Endodermal cell (in vitro differentiated cells): Measurements from ENCODE around the gene TRIM44. TPM values are rescaled to one million over a fixed set of nuclear protein-coding genes. Genes with fewer than 3 reads are reported as not detected.

Experiments
- DNase-seq: peaks from one replicate; pipeline ENCODE4 v3.0.0-alpha.2; 2017
- H3K27ac ChIP-seq: 2 replicates; pipeline ENCODE4 v1.5.1; 2013; ENCODE audit warnings: mild to moderate bottlenecking, low read depth, low read length, moderate library complexity
- H3K27me3 ChIP-seq: 2 replicates; pipeline ENCODE4 v1.6.1; 2013; ENCODE audit warnings: mild to moderate bottlenecking, low read length, moderate library complexity; ENCODE audit not compliant: insufficient read depth, control insufficient read depth, poor library complexity, severe bottlenecking
- H3K36me3 ChIP-seq: 2 replicates; pipeline ENCODE4 v1.7.0; 2013; ENCODE audit warnings: mild to moderate bottlenecking, low read length, moderate library complexity; ENCODE audit not compliant: control insufficient read depth, insufficient read depth
- H3K4me1 ChIP-seq: one replicate; pipeline ENCODE4 v1.7.0; 2013; ENCODE audit warnings: low read length; ENCODE audit not compliant: control insufficient read depth, insufficient read depth
- H3K4me3 ChIP-seq: 2 replicates; pipeline ENCODE4 v1.5.1; 2013; ENCODE audit warnings: mild to moderate bottlenecking, low read length, moderate library complexity
- H3K9ac ChIP-seq: 2 replicates; pipeline ENCODE4 v1.6.1; 2013; ENCODE audit warnings: mild to moderate bottlenecking, low read length, moderate library complexity; ENCODE audit not compliant: poor library complexity, severe bottlenecking; ENCODE audit errors: extremely low read depth
- H3K9me3 ChIP-seq: 2 replicates; pipeline ENCODE4 v1.6.1; 2013; ENCODE audit warnings: mild to moderate bottlenecking, low read length, moderate library complexity; ENCODE audit not compliant: control insufficient read depth
- H3K27ac Mint-ChIP-seq: 2 replicates; pipeline ENCODE4 v1.8.0; 2020; ENCODE audit warnings: mixed read lengths
- H3K27me3 Mint-ChIP-seq: 2 replicates; pipeline ENCODE4 v1.8.0; 2021; ENCODE audit warnings: mild to moderate bottlenecking, mixed read lengths; ENCODE audit not compliant: insufficient read depth
- H3K36me3 Mint-ChIP-seq: 2 replicates; pipeline ENCODE4 v1.8.0; 2020; ENCODE audit warnings: low read depth, mixed read lengths
- H3K4me1 Mint-ChIP-seq: 2 replicates; pipeline ENCODE4 v1.8.0; 2020; ENCODE audit warnings: mixed read lengths
- H3K4me3 Mint-ChIP-seq: 2 replicates; pipeline ENCODE4 v1.8.0; 2020; ENCODE audit warnings: mild to moderate bottlenecking, moderate library complexity, mixed read lengths
- H3K9me3 Mint-ChIP-seq: 2 replicates; pipeline ENCODE4 v1.8.0; 2020; ENCODE audit warnings: mild to moderate bottlenecking, mixed read lengths
- WGBS, 2 experiments: methylation state at CpG; one replicate each; pipeline versions ENCODE4 v1.1.5 to v1.1.7; 2013; ENCODE audit warnings: missing lambda C conversion rate in 2 of 2, mixed read lengths in 1 of 2; ENCODE audit not compliant: insufficient coverage in 1 of 2, insufficient read length in 1 of 2; 5-methylcytosine and 5-hydroxymethylcytosine counted together
- total RNA-seq, 2 donors: library from RNA; stranded (reverse); fragmentation: NEBNext Ultra II Directional in 1 of 2; extraction: Animal tissue kit (Norgen Biotek cat#: 25700) in 1 of 2; gene quantifications; 2 replicates in 1 of 2; 3 replicates in 1 of 2; pipeline ENCODE4 v1.2.1, GENCODE V29; 2021
- TF ChIP-seq, protein P1 (sequence below): fragments of 200-600 bp; sonication (generic); conservative IDR thresholded peaks from 2 replicates; pipeline ENCODE4 v1.5.0; 2021; ENCODE audit warnings: antibody characterized with exemption, mild to moderate bottlenecking

TRIM44 gene
- total RNA-seq, 2 donors from 2014 or later: 48.5 to 63.8 TPM

DNA sequence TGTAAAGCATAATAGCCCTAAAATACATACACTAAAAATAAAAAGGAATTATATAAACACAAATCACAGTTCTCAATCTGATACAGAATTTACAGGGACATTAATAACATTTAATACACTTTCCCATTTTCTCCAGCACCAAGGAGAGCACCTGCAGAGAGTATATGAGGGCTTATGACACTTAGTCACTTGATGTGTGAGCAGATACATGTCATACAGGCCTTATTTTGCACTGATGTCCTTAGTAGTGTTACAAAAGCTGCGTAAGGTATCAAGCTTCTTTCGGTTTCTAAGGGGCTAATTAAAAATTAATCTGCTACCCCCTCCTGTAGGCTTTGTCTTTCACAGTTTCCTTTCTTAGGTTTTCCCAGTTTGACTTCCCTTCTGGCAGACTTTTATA lies 61.3 kb downstream of the TRIM44 start:
- no peak overlapping the region for H3K4me3 Mint-ChIP-seq
- DNase-seq: no peak
- no peak overlapping the region for H3K27ac Mint-ChIP-seq
- peaks cover 3% of the 10 kb centered on the region for H3K4me1 Mint-ChIP-seq
- Histone ChIP-seq H3K36me3 (peaks cover 17% of the 10 kb centered on the region), H3K9me3 (no peaks in the 10 kb centered on the region), H3K27me3 (no peaks in the 10 kb centered on the region), H3K4me1 (no peaks in the 10 kb centered on the region), H3K9ac (no peak overlapping the region), H3K27ac (no peak overlapping the region), H3K4me3 (no peak overlapping the region)
- TF ChIP-seq, protein P1, sequence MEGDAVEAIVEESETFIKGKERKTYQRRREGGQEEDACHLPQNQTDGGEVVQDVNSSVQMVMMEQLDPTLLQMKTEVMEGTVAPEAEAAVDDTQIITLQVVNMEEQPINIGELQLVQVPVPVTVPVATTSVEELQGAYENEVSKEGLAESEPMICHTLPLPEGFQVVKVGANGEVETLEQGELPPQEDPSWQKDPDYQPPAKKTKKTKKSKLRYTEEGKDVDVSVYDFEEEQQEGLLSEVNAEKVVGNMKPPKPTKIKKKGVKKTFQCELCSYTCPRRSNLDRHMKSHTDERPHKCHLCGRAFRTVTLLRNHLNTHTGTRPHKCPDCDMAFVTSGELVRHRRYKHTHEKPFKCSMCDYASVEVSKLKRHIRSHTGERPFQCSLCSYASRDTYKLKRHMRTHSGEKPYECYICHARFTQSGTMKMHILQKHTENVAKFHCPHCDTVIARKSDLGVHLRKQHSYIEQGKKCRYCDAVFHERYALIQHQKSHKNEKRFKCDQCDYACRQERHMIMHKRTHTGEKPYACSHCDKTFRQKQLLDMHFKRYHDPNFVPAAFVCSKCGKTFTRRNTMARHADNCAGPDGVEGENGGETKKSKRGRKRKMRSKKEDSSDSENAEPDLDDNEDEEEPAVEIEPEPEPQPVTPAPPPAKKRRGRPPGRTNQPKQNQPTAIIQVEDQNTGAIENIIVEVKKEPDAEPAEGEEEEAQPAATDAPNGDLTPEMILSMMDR: no peak
- H3K27me3 Mint-ChIP-seq: no peaks in the 10 kb centered on the region
- no peaks in the 10 kb centered on the region for H3K9me3 Mint-ChIP-seq
- peaks cover 26% of the 10 kb centered on the region for H3K36me3 Mint-ChIP-seq
- 91 to 100% methylated on average over 2 of the region's 2 CpGs for WGBS, 2 experiments

DNA sequence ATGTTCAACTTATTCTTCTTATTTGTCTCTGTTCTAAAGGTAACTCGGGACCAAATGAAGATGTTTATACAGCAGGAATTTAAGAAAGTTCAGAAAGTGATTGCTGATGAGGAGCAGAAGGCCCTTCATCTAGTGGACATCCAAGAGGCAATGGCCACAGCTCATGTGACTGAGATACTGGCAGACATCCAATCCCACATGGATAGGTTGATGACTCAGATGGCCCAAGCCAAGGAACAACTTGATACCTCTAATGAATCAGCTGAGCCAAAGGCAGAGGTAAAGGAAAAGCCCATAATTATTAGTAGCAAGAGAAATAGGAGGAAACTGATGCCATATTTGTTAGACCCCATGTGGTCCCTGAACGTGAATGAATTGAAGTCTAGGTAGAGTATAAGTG lies 63.3 kb downstream of the TRIM44 start:
- DNase-seq: no peak
- Mint-ChIP-seq H3K27ac (no peak overlapping the region), H3K9me3 (peaks cover 4% of the 10 kb centered on the region), H3K36me3 (peaks cover 39% of the 10 kb centered on the region), H3K4me3 (no peak overlapping the region), H3K4me1 (peaks cover 3% of the 10 kb centered on the region), H3K27me3 (no peaks in the 10 kb centered on the region)
- TF ChIP-seq, protein P1: no peak
- WGBS, 2 experiments: 93 to 100% methylated on average over 1 to 2 of the region's 2 CpGs
- Histone ChIP-seq H3K27ac (no peak overlapping the region), H3K36me3 (peaks cover 24% of the 10 kb centered on the region), H3K9me3 (peaks cover 5% of the 10 kb centered on the region), H3K4me3 (no peak overlapping the region), H3K27me3 (no peaks in the 10 kb centered on the region), H3K4me1 (no peaks in the 10 kb centered on the region), H3K9ac (no peak overlapping the region)

DNA sequence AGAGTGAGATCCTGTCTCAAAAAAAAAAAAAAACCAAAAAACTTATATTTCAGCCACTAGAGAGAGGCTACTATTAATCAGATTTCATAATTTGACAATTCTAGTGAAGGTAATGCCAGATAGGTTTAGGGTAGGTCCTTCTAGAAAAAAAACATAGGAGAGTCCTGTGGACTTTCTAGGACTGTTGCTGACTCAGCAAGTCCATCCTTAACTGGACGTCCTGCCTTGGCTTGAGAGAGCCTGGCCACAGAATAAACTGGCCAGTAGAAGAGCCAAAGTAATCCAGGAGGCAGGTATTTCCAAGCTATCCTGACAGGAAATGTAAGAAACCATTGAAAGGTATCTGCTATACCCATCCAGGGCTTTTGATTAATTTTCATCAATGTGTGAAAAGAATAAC lies 64.6 kb downstream of the TRIM44 start:
- DNase-seq: no peak
- Mint-ChIP-seq H3K27ac (no peak overlapping the region), H3K36me3 (peaks cover 47% of the 10 kb centered on the region), H3K4me3 (no peak overlapping the region), H3K4me1 (no peaks in the 10 kb centered on the region), H3K9me3 (peaks cover 6% of the 10 kb centered on the region), H3K27me3 (no peaks in the 10 kb centered on the region)
- no peaks in the 10 kb centered on the region for H3K4me1 ChIP-seq
- H3K9me3 ChIP-seq: peaks cover 9% of the 10 kb centered on the region
- no peak overlapping the region for H3K4me3 ChIP-seq
- WGBS, 2 experiments: 86 to 100% methylated on average over 1 of the region's 1 CpG
- peaks cover 24% of the 10 kb centered on the region for H3K36me3 ChIP-seq
- no peaks in the 10 kb centered on the region for H3K27me3 ChIP-seq
- H3K9ac ChIP-seq: no peak overlapping the region
- TF ChIP-seq, protein P1: no peak
- H3K27ac ChIP-seq: no peak overlapping the region
